GM21825 (cell line): Measurements from ENCODE around the gene DARS1.

ENCODE experiments used
- ATAC-seq: cut with Tn5 transposase; IDR thresholded peaks from one replicate; pipeline ENCODE4 v1.9.1; 2021; ENCODE audit warnings: mild to moderate bottlenecking, moderate library complexity; ENCODE audit not compliant: unreplicated experiment

The DARS1 gene

DNA sequence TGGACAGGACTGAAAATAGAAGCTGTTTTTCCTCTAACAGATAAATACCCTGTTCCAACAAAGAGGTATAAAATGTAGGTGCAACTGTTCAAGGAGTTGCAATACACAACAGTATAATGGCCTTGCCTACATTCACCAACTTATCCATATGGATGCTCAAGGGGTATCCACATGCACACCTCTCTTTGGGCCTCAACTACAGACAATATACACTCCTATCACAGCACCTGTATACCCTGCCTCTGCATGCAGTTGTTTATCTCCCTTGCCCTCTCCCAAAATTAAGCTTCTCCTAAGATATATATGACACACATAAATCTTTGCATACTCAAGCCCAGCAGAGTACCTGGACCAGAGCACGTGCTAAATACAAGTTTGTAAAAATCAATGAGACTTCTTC lies 37.3 kb downstream of the DARS1 start:
- no peak for ATAC-seq

DNA sequence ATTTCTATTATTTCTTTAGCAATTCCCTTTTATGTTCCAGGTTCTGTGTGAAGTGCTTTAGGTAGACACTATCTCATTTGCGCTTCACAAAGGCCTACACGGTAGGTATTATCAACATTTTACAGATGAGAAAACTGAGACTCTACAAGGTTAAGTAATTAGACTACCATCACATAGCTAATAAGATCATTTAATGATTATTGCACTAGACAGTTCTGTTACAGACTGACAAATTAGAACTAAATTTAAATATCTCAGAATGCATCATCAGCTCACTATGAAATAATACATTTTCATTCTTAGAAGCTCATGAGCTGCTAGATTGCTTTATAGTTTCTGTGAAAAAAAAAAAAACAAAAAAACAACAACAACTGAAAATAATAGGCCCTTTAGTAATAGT lies 37.9 kb downstream of the DARS1 start:
- no peak for ATAC-seq

DNA sequence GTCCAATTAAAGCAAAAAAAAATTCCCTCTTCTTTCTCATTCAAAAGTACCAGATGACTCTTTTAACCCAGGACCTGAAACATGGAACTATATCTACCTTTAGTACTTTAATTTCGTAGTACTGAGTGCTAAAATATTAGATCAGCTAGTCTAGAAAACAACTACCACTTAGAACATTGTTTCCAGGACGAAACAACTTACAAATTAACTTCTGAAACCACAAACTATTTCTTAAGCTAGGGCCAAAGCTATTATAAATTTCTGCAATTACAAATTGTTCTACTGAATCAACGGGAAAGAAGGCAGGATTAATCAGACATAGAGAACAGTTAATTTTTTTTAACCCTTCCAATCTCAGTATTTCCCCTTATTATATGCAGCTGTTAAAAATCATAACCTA lies 39.9 kb downstream of the DARS1 start:
- ATAC-seq = no peak

DNA sequence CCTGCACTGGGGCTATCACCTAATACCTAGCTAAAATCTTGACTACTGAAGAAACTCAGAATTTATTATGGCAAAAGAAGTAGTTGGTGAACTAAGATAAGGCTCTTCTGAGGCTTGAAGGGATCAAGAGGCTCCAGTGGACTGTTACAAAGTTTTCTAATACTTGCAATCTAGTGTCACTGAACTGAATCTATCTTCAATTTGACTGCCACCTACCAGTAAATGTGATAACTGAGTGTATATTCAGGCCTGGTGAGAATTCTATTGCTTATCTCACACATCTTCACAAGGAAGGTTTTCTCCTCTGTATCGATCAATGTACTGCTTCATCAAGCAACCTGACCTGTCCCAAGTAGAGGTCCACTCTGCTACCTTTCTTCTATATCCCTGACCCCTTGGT lies 40.8 kb downstream of the DARS1 start:
- no peak for ATAC-seq

DNA sequence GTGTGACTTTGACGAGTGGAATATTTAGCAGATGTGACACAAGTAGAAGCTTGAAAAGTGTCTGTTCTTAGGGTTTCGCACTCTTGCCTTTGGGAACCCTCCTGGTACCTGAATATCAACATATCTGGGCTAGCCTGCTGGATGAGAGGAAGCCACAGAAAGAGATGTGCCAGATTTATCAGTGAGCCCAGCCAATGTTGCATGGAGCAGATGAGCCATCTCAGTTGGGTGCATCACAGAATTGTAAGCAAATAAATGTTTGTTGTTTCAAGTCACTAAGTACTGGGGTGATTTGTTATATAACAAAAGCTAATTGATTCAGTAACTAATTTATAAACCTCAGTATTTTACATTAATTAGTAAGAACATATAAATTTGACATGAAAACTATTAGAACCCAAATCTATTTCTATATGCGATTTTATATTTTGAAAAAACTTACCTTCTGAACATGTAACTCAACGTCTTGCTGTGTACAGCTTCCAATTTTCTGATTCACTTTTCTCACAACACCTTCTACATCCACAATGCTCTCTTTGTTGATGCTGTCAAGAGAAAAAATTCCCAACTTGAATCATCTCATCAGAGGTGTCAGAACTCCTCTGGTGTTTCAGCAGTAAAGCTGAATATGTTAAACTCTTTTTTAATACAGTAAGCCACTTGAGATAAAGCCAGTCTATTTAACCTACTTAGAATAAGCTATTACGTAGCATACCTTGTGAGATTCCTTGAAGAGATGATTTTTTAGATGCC lies 42.3 kb downstream of the DARS1 start:
- no peak for ATAC-seq

DNA sequence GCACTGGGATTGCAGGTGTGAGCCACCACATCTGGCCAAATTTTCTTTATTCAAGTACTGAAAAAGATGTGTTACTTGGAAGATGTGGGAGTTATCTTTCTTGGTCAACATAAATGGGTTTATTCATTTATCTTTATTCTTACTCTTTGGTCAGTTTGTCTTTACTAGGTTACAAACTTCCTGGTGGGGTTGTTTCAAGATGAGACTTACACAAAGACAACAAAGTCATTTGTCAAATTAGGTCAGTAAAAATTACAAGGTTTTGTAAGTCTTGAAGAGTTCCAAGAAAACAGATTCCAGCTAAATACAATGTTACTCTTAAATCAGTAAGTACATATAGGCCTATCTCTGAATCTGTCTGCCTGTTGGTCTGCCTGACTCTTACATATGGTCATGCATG lies 48.9 kb downstream of the DARS1 start:
- ATAC-seq = no peak

DNA sequence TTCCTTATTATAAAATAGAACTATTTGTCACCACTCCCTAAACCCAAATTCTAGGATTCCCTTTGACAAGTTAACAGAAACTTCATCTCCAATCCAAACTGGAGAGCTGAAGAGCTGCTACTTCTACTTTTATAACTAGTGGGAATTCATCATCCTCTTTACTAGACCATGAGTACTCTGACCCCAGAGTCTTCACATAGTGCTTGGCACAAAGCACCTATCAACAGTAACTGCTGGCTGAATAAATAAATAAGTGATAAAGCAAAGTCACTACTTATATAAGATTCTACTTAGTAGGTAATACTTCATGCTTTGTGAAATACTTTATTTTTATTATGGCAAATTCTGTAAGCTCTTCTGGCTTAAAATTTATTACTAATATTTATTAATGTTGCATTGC lies 49.5 kb downstream of the DARS1 start:
- ATAC-seq = no peak

DNA sequence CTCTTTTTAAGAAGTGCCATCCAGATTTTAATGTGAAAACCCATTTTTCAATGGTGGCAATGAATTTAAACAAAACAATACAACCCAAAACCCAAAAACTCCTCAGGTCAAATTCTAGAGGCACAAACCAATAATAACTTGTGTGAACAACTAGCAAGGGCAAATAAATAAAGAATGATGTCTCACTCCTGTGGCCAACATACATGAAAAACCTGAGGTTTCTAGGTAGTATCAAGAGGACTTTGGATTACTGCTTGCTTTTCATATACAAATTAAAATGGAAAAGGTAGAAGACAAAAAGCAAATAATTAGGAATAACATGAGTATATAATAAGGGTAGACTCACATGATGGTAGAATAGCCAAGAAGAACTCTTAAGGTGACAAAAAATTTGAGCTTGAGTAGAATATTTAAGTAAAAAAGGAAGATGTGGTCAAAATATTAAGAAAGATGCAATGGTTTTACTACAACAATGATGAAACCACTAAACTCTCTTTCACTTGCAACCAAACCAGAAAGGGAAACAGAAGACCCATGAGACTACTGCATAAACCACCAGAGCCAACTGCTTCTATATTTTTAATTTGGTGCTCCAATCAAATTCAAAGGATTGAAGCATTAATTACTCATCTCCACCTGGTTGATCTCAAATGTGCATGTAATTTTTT lies 53.5 kb downstream of the DARS1 start:
- peak; percentile 84 for ATAC-seq

DNA sequence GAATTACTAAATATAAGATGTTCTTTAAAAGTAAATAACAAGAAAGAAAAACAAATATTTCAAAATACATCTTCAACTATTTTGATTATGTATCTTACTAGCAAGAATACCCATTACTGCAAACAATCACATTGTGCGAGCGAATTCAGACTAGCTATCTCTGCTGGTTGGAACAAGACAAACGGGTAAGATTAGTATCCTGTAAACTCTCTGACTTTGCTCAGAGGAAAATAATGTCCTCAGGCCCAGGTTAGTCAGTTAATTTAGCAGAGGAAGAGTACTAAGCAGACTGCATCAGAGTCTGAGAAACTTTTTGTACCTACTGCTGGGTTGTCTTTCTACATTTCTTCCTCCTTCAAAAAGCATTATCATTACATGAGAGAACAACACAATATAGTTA lies 58.8 kb downstream of the DARS1 start:
- no peak for ATAC-seq

DNA sequence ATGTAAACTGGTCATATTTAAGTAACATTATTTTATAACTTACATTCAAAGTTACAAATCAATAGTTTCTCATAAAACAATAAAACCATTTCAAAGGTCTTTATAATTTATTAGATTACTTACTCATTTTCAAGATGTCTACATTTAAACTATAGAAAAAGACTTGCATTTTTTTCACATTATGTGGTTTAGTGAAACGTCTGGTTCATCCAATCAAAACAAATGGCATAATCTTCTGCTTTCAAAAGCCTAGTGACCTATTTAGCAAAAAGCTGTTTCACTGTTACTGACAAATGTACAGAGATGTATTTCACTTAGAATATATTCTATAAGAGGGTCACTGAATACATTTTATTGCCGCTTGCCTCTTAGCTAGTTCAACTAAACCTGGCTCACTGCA lies 59.9 kb downstream of the DARS1 start:
- ATAC-seq = no peak

DNA sequence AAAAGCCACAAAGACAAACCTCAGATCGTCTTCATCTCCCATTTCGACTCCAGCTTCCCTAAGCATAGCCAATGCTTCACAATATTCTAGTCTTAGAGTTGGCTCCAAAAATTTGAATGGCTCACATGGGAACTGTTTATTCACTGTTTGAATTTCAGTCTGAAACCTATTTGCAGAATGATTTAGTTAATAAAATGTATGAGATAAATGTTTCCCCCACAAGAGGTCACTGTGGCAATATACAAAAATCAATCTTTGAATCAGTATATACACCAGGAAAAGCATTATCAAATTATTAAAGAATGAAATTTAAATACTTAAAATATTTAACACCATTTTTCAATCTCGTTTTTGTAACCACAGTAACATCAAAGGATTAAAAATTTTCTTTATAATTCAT lies 69.2 kb downstream of the DARS1 start:
- no peak for ATAC-seq

DNA sequence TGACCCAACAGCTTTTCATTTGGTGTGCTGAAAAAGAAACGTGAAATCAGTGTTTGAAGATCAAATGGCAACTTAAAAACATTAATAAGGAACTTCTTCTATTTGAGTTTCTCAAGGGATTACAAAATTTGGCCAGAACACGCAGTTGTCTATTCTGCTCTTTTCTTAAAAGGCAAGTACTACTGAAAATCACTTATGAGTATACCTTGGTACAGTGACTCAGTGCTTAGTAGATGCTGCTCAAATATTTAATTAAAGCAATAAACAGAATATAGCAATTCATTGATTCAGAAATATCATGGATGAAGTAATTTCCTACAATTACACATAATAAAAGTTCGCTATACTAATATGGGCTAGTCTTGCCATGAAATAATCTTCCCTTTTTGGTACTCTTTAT lies 70.9 kb downstream of the DARS1 start:
- ATAC-seq = no peak

DNA sequence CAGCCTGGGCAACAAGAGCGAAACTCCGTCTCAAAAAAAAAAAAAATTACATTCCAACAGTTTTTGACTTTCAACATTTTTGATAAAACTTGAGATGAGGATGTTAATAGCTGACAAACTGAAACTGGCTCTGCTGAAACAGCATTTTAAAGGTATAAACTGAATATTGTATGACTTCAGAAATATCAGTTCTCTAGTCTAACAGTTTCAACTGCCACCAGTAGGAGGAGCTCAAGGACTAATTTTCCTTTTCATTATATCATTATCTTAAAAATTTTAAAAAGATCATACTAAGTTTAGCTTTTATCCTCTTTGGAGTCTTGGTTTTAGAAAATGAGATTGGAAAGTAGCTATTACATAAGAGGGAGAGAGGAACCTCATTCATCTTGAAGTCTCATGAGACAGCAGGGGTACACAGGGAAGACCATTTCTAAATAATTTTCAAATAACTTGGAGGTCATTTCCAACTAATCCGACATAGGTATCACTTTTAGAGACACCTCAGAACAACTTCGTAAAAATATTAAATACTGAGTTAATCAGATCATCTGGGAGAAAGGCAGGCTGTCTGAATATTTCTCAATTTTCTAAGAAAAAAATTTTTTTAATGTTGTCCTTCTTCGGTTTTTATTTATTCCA lies 71.6 kb downstream of the DARS1 start:
- ATAC-seq = no peak

DNA sequence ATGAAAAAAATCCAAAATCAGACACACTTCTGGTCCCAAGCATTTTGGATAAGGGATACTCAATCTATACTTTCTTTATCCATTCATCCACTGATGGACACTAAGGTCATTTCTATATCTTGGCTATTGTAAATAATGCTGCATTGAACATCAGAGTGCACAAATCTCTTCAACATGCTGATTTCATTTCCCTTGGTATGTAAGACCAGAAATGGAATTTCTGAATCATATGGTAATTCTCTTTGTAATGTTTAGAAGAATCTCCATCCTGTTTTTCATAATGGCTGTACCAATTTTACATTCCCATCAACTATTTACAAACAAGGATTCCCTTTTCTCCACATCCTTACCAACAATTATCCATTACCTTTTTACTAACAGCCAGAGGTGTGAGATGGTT lies 75.5 kb downstream of the DARS1 start:
- no peak for ATAC-seq

DNA sequence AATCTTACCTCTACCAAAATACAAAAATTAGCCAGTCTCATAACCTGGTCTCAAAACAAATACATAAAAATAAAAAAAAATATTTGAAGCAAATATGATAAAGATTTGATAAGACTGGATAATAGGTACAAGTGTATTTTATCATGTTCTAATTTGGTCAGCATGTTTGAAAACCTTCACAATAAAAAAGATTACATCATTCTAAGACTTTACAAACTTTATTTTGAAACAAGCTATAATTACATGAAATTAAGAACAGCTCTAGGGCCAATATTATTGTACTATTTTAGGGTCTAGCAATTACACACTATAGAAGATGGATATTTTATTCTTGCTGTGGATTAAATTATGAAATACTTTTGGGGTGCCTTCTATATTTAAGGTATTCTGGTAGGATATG lies 79.7 kb downstream of the DARS1 start:
- ATAC-seq = no peak

DNA sequence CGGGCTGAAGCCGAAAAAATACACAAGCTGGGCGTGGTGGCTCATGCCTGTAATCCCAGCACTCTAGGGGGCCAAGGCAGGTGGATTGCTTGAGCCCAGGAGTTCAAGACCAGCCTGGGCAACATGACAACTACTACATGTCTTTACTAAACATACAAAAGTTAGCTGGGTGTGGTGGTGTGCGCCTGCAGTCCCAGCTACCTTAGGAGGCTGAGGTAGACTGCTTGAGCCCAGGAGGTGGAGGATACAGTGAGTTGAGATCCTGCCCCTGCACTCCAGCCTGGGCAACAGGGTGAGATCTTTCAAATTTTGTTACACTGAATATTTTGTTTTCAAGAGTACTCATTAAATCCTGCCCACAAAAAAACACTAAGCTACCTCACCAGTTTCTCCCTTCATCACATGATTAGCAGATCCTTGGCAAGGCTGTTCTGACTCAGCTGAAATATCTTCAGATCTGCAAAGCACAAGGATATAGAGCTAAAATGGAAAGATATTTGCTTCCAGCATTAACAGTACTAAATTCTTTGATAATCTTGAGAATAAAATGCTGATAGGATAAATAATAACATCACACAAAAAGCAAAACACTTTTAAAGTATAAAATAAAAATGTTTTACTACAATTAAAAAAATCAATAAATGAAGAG lies 81.0 kb downstream of the DARS1 start:
- no peak for ATAC-seq

DNA sequence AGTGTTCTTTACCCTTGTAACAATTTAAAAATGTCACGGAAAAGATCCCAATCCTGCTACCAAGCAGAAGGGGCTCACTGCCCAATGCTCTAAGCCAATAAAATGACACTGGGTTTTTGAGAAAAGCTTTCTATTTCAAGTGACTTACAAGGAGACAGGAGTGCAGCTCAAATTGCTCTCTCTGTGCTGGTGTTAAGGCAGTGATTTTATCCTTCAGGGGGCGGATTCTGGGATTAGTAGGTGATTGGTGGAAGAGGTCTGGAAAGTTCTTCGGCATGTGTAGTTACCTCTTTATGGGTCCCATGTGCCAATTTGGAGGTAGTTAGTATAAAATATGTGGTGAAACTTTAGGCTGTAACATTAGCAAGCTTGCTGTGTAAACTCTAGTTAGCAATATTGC lies 81.8 kb downstream of the DARS1 start:
- ATAC-seq = no peak

DNA sequence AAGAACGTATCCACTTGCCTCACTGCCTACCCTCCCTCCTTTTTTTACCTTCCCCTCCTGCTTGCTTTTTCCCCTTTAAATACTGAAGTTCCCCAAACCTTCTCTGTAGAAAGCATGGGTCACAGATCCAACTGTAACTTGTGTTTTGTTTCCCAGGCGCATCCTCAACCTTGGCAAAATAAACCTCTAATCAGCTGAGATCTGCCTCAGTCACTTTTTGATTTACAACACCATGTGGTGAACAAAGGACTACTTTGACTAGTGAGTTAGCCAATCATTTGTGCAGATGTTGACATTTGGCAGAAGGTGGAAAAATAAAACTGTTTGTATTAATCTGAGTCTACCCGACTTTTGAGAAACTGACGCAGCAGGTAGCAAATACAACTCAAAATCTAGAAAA lies 85.9 kb downstream of the DARS1 start:
- ATAC-seq = no peak

DNA sequence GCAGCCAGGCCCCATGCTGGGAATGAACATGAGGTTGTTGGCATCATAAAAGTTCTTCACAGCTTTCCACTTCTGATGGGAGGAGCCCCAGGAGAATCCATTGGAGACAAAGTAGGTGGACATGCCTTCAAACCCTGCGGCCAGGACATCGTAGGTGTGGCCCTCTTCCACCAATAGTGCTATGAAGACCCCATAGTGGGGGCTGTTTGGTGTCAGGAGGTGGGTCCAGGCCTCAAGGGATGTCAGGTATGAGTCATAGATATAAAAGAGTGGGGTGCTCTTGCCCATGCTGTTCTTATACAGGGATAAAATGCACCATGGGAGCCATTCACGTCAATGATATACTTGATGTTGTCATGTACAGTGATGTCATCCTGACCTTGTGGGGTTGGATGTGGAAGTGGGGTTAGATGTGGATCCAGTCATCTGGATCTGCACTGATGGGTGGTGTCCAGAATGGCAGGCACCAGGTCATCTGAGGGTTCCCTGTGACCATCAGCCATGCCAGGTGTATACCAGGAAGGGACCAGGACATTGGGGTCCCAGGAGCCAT lies 87.1 kb downstream of the DARS1 start:
- ATAC-seq = no peak

DNA sequence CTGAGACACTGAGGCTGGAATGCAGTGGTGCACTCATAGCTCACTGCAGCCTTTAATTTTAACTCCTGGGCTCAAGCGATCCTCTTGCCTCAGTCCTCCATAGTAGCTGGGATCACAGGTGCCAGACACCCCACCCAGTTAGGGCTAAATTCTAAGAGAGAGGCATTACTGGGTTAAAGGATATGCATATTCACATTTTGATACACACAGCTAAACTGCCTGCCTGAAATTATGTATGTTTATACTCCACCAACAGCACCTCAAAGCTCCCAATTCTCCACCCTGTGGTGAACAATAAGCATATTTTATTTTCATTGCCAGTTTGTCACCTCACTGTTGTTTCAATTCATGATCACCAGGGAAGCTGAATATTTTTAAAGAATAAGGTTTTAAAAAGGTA lies 90.5 kb downstream of the DARS1 start:
- no peak for ATAC-seq

DNA sequence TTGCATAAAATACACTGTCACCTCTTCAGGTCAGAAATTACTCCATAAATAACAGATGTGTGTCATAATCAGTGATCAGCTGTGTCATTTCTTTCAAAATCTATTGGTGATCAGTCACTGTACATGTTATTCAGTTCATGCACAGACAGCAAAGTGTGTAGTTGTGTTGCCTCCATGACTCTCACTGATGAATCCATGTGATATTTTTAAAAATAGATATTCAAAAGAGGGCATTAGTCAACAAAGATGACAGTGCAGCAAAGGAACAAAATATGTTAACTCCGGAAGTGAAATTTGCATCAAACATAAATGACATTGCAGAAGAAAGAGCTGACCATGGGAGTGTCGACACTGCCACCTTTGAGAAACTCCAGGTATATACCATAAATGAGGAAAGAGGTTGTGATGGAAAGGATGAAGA lies 92.0 kb downstream of the DARS1 start:
- ATAC-seq = no peak

DNA sequence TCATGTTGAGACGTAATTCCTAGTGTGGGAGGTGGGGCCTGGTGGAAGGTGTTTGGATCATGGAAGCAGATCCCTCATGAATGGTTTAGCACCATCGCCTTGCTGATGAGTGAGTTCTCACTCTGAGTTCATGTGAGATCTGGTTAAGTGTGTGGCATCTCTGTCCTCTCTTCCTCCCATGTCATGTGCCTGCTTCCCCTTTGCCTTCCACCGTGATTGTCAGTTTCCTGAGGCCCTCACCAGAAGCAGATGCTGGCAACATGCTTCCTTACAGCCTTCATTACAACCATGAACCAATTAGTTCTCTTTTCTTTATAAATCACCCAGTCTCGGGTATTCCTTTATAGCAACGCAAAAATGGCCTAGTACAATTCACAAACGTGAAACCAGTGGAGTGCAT lies 94.6 kb downstream of the DARS1 start:
- ATAC-seq = no peak
